Mesenteric fat pad (tissue), 1 donor: ENCODE measurements around the gene HBA2. TPM values are rescaled to one million over a fixed set of nuclear protein-coding genes. Genes with fewer than 3 reads are reported as not detected.
"Not testable (repeated sequence)": the region's sequence is repeated elsewhere in the genome, so short reads cannot be mapped to it uniquely, and the experiment has no call there.

Source experiments
- DNase-seq: peaks from one replicate; pipeline ENCODE4 v3.0.0-alpha.2; 2020; ENCODE audit warnings: low spot score
- total RNA-seq: library from RNA; stranded (reverse); fragmentation: NEBNext Ultra II Directional; extraction: Animal tissue kit (Norgen Biotek cat#: 25700); gene quantifications from one replicate; pipeline ENCODE4 v1.2.1, GENCODE V29; 2021
- donor health status: DM: yes; HTN: yes; CAD: no.

Gene HBA2
- total RNA-seq, 1 donor from 2014 or later = 248 TPM

DNA sequence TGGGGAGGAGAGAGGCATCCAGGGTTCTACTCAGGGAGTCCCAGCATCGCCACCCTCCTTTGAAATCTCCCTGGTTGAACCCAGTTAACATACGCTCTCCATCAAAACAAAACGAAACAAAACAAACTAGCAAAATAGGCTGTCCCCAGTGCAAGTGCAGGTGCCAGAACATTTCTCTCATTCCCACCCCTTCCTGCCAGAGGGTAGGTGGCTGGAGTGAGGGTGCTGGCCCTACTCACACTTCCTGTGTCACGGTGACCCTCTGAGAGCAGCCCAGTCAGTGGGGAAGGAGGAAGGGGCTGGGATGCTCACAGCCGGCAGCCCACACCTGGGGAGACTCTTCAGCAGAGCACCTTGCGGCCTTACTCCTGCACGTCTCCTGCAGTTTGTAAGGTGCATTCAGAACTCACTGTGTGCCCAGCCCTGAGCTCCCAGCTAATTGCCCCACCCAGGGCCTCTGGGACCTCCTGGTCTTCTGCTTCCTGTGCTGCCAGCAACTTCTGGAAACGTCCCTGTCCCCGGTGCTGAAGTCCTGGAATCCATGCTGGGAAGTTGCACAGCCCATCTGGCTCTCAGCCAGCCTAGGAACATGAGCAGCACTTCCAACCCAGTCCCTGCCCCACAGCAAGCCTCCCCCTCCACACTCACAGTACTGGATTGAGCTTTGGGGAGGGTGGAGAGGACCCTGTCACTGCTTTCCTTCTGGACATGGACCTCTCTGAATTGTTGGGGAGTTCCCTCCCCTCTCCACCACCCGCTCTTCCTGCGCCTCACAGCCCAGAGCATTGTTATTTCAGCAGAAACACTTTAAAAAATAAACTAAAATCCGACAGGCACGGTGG lies 1.5 kb downstream of the HBA2 start:
- not testable (repeated sequence) for DNase-seq

DNA sequence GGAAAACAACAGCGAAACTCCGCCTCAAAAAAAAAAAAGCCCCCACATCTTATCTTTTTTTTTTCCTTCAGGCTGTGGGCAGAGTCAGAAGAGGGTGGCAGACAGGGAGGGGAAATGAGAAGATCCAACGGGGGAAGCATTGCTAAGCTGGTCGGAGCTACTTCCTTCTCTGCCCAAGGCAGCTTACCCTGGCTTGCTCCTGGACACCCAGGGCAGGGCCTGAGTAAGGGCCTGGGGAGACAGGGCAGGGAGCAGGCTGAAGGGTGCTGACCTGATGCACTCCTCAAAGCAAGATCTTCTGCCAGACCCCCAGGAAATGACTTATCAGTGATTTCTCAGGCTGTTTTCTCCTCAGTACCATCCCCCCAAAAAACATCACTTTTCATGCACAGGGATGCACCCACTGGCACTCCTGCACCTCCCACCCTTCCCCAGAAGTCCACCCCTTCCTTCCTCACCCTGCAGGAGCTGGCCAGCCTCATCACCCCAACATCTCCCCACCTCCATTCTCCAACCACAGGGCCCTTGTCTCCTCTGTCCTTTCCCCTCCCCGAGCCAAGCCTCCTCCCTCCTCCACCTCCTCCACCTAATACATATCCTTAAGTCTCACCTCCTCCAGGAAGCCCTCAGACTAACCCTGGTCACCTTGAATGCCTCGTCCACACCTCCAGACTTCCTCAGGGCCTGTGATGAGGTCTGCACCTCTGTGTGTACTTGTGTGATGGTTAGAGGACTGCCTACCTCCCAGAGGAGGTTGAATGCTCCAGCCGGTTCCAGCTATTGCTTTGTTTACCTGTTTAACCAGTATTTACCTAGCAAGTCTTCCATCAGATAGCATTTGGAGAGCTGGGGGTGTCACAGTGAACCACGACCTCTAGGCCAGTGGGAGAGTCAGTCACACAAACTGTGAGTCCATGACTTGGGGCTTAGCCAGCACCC lies 2.6 kb downstream of the HBA2 start:
- no peak for DNase-seq

- not testable (repeated sequence) for DNase-seq
Measured at GRCh38 chr16:176006-176405, 3.3 kb downstream of the HBA2 start.

GRCh38 chr16:176477-177382 lies 4.1 kb downstream of the HBA2 start, which contains the start of gene HBA1:
HBA1 (plus strand) TSS chr16:176680; CDS start chr16:176717, 37 bp downstream.
- DNase-seq = not testable (repeated sequence)

DNA sequence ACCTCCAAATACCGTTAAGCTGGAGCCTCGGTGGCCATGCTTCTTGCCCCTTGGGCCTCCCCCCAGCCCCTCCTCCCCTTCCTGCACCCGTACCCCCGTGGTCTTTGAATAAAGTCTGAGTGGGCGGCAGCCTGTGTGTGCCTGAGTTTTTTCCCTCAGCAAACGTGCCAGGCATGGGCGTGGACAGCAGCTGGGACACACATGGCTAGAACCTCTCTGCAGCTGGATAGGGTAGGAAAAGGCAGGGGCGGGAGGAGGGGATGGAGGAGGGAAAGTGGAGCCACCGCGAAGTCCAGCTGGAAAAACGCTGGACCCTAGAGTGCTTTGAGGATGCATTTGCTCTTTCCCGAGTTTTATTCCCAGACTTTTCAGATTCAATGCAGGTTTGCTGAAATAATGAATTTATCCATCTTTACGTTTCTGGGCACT lies 4.7 kb downstream of the HBA2 start:
- DNase-seq = no peak

GRCh38 chr16:177981-178667 lies 5.4 kb downstream of the HBA2 start:
- DNase-seq = no peak

- DNase-seq = no peak
Measured at GRCh38 chr16:178668-179015, 6.0 kb downstream of the HBA2 start.

DNA sequence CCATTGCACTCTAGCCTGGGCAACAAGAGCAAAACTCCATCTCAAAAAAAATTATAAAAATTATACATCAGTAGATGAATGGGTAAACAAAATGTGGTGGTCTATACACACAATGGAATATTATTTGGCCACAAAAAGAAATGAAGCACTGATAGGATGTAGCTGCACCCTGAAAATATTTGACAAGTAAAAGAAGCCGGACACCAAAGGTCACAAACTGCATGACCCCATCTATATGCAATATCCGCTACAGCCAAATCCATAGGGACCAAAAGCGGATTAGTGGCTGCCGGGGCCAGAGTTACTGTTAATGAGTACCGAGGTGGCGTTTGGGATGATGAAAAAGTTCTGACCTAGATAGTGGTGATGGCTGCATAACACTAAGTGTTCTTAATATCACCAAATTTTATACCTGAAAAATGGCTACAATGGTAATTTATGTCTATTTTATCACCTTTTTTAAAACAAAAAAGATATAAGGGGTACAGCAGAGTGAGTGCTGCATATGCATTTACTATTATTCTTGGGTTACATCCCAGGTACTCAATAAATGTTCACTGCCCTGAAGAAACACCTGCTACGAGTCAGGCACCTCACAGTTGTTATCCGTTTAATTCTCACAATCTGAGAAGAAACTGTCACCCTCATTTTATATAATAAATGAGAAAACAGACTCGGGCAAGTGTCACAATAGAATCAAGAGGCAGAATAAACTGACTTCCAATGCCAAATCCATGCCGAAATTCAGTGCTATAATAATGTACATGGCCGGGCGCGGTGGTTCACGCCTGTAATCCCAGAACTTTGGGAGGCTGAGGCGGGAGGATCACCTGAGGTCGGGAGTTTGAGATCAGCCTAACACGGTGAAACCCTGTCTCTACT lies 6.8 kb downstream of the HBA2 start:
- no peak for DNase-seq

DNA sequence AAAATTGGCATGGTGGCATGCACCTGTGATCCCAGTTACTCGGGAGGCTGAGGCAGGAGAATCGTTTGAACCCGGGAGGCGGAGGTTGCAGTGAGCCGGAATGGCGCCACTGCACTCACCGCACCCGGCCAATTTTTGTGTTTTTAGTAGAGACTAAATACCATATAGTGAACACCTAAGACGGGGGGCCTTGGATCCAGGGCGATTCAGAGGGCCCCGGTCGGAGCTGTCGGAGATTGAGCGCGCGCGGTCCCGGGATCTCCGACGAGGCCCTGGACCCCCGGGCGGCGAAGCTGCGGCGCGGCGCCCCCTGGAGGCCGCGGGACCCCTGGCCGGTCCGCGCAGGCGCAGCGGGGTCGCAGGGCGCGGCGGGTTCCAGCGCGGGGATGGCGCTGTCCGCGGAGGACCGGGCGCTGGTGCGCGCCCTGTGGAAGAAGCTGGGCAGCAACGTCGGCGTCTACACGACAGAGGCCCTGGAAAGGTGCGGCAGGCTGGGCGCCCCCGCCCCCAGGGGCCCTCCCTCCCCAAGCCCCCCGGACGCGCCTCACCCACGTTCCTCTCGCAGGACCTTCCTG lies 7.5 kb downstream of the HBA2 start, which contains the start of gene HBQ1:
HBQ1 (plus strand) TSS at position 359 of the 575 bp plus-strand sequence; CDS start at position 387, 28 bp downstream.
- no peak for DNase-seq

DNA sequence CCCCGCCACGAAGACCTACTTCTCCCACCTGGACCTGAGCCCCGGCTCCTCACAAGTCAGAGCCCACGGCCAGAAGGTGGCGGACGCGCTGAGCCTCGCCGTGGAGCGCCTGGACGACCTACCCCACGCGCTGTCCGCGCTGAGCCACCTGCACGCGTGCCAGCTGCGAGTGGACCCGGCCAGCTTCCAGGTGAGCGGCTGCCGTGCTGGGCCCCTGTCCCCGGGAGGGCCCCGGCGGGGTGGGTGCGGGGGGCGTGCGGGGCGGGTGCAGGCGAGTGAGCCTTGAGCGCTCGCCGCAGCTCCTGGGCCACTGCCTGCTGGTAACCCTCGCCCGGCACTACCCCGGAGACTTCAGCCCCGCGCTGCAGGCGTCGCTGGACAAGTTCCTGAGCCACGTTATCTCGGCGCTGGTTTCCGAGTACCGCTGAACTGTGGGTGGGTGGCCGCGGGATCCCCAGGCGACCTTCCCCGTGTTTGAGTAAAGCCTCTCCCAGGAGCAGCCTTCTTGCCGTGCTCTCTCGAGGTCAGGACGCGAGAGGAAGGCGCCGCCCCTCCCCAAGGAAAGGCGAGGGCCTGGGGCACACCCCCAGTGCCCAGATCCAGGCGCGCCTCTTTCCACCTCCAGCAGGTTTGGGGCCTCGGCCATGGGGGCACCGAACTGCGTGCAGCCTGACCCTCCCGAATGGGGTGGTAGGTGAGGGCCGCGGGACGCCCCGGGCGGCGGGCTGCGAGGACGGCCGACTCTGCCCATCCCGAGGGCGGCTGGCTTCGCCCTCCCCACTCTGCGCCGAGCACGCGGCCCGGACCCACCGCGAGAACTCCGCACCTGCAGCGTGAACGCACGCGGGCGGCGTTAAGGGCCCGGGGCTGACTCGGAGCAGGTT lies 8.2 kb downstream of the HBA2 start:
- peak; percentile 93 for DNase-seq

GRCh38 chr16:181565-182021 lies 8.9 kb downstream of the HBA2 start:
- DNase-seq = no peak

GRCh38 chr16:183005-183404 lies 10.3 kb downstream of the HBA2 start:
- no peak for DNase-seq

DNA sequence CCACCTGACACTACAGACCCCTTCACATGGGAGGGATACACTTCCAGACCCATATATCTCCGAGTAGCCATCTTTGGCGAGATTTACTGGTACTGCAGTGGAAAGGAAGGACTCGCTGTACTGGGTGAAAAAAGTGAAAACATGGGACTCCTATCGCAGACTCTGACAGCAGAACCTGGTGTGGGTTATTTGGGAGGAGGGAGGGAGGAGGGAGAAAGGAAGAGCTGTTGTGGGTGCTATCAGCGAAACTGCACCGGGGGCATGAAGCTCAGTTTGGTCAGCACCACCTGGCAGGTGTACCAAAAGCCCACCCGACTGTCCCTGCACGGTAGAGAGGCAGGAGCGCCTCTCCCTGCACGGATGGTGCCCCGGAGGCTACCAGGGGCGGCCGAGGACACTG lies 12.5 kb downstream of the HBA2 start:
- DNase-seq = no peak

DNA sequence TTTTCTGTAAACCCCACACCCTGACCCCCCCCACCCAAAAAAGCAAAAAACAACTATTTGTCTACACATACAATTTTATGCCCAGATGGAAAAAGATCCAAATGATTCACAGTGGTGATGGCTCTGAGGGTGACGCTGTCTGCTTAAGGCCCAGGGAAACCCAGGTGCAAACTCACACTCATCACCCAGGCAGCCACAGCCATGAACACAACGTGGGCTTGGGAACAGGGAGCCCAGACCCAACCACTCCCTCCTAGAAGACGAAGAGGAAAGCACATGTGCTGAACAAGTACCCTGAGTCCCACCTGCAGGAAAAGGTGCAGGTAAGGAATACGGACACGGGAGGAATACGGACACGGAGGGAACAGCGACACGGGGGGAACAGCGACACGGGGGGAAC lies 13.0 kb downstream of the HBA2 start:
- DNase-seq = no peak

- no peak for DNase-seq
Measured at GRCh38 chr16:187330-187729, 14.7 kb downstream of the HBA2 start.

GRCh38 chr16:188674-189073 lies 16.0 kb downstream of the HBA2 start:
- no peak for DNase-seq

GRCh38 chr16:189604-190186 lies 17.0 kb downstream of the HBA2 start:
- no peak for DNase-seq
